ENCODE results near the gene NUMB.
A peak's percentile ranks its signal among the peaks of the same experiment; 100 is the strongest.

Gene NUMB

DNA sequence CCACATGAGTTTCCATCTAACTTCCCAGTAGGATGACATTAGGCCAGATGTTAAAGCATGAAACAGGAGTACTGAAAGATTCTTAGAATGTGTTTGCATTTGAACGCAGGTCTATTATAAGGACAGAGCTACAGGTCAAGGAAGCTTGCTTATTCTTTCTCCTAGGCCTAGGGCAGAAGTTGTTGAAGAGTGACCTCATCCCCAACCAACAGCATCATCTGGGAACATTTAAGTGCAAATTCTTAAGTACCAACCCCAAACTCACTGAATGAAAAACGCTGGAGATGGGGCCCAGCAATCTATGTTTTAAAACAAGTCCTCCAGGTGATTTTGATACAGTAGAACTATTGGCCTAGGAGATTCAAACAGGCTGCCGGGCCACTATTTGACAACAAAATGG is 168.6 kb downstream of the NUMB start:
- DNase-seq = no peak
- TF ChIP-seq GATA1 (IDR thresholded peaks at IDR 0.05; ENCODE audit: low read depth, low read length) (no peak), POLR2A (IDR thresholded peaks at IDR 0.05; ENCODE audit: low read length) (no peak)

DNA sequence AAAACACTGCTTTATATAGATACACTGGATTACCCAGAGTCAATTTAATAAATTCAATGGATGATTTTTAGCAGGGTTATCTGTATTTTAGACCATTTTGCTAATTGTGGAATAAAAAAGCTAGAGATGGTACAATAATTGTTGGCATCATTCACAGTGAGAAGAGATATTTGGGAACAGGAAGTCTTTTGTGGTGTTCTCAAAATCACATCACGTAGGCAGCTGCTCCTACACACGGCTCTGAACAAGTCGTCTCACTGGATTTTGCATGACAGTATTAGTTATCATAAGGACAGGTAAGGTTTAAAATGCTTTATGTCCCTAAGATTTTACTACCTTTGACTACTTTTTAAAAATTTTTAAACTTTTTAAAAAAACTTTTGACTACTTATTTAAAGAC is 169.0 kb downstream of the NUMB start:
- TF ChIP-seq GATA1 (IDR thresholded peaks at IDR 0.05; ENCODE audit: low read depth, low read length) (no peak), POLR2A (IDR thresholded peaks at IDR 0.05; ENCODE audit: low read length) (no peak)
- DNase-seq = no peak

DNA sequence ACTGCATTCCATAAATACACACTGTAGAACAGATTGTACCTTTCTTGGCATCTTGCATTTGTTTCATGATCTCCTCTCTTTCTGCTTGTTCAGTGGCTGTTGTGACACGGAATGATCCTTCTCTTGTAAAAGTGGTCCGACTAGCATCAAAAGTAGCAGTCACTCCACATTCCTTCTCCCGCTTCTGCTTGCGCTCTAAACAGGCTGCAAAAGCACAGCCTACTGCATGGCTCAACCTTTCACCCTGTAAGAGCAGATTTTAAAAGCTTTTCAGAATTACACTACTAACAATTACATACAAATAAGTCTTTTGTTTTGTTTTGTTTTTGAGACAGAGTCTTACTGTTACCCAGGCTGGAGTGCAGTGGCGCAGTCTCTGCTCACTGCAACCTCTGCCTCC is 171.3 kb downstream of the NUMB start:
- no peak for TF ChIP-seq POLR2A (IDR thresholded peaks at IDR 0.05; ENCODE audit: low read length)
- TF ChIP-seq GATA1 (IDR thresholded peaks at IDR 0.05; ENCODE audit: low read depth, low read length) = no peak
- DNase-seq = no peak

DNA sequence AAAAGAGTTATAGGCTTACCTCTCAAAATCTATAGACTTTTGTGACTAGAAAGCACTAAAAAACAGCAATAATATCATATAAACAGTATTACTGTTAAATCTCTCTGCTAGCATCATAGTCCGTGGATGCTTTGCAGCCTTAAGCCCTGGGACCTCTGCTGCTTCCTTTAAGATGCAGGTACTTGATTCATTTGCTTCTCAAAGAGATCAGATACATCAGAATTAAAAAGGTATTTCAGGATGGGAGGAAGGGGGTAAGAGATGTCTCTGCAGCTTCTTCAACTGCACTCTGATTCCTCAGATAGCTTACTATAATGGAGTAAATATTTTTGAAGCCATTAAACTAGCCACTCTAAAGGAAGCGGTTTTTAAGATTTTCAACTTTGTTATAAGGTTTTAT is 171.7 kb downstream of the NUMB start:
- TF ChIP-seq POLR2A (IDR thresholded peaks at IDR 0.05; ENCODE audit: low read length) (no peak), GATA1 (IDR thresholded peaks at IDR 0.05; ENCODE audit: low read depth, low read length) (no peak)
- no peak for DNase-seq

DNA sequence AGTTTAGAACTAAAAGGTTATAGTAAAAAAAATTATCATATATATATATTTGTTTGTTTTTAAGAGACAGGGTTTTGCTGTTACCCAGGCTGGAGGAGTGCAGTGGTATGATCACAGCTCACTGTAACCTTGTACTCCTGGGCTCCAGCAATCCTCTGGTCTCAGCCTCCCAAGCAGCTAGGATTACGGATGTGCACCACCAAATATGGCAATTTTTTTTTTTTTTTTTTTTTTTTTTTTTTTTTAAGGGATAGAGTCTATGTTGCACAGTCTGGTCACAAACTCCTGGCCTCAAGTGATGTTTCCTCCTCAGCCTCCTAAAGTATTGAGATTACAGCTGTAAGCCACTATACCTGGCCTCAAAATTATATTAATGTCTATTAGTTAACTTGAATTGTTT is 172.4 kb downstream of the NUMB start:
- DNase-seq = no peak
- TF ChIP-seq GATA1 (IDR thresholded peaks at IDR 0.05; ENCODE audit: low read depth, low read length) (no peak), POLR2A (IDR thresholded peaks at IDR 0.05; ENCODE audit: low read length) (no peak)

DNA sequence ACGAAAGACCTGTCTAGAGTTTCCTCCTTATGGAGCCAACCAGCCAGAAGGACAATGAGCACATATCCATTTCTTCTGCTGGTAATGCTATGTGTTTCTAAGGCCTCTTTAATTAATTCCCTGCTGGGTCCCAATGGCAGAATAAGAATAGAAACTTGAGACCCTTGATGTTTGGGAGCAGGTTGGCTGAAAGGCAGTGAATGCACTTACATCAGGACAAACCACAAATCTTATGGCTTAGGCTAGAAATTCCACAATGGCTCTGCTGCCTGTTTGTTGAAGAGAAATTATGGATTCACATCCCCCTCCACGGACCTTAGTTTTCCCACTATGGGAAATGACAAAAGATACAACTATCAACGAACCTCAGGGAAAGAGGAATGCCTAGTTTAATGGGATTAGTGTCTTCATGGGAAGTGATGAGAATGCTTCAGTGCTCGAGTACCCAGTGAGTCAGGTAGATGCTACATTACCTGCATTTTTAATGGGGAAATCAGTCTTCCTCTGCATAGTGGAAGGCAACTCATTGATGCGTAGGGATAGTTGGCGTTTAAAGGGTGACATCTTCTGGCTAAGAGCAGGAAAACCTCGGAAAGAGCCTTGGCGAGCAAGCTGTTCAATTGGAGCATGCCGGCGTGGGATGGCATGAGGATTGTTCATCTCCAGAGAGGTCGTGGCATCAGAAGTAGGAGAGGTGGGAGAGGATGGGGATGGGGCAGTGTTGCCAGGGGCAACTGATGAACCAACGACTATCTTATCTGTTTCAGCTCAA is 174.6 kb downstream of the NUMB start:
- DNase-seq = no peak
- TF ChIP-seq POLR2A (IDR thresholded peaks at IDR 0.05; ENCODE audit: low read length) = no peak

DNA sequence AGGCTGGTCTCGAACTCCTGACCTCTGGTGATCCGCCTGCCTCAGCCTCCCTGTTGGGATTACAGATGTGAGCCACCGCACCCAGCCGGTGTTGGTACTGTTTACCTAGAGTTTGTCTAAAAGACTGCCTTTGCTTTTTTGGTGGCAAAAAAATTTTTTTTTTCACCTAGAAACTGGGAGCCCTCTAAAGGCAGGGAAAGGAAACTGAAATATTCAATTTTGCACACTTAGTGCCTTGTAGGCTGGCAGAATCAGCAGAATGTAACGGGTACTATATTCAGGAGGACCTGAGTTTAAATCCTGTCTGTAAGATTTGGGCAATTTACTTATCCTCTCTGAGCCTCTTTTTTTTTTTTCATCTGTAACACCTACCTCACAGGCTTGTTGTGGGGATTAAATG is 177.4 kb downstream of the NUMB start:
- TF ChIP-seq POLR2A (IDR thresholded peaks at IDR 0.05; ENCODE audit: low read length) = no peak
- TF ChIP-seq GATA1 (IDR thresholded peaks at IDR 0.05; ENCODE audit: low read depth, low read length) = no peak
- DNase-seq = no peak

DNA sequence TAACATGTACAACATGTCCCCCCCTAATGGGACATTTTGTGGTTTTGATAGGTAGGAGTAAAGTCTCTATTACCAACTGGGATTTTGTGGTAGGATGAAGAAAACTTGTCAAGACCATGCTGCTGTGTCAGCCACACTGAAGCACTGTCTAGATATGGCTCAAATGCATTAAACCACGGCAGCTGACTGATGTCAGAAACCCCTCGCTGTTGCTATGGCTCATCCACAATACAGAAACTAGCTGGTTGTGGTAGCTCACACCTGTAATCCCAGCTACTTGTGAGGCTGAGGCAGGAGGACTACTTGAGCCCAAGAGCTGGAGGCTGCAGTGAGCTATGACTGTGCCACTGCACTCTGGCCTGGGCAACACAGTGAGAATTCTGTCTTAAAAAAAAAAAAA is 181.0 kb downstream of the NUMB start:
- TF ChIP-seq GATA1 (IDR thresholded peaks at IDR 0.05; ENCODE audit: low read depth, low read length) = no peak
- no peak for TF ChIP-seq POLR2A (IDR thresholded peaks at IDR 0.05; ENCODE audit: low read length)
- DNase-seq = no peak

DNA sequence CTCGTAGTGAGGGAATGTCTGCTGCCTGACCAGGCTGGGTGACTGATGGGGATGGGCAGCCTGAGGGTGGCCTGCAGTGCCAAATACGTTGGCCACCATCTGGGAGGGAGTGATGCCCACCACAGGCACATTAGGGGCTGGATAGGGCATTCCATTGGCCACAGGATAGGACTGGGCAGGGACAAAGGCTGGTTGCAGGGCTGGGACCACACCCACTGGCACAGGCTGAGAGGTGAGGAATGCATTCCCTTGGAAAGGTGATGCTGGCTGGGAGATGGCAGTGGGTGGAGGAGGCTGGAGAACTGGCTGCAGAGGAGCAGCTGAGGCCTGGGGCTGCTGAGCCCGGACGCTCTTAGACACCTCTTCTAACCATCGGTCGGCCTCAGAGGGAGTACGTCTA is 181.5 kb downstream of the NUMB start:
- DNase-seq = no peak
- no peak for TF ChIP-seq POLR2A (IDR thresholded peaks at IDR 0.05; ENCODE audit: low read length)
- no peak for TF ChIP-seq GATA1 (IDR thresholded peaks at IDR 0.05; ENCODE audit: low read depth, low read length)

DNA sequence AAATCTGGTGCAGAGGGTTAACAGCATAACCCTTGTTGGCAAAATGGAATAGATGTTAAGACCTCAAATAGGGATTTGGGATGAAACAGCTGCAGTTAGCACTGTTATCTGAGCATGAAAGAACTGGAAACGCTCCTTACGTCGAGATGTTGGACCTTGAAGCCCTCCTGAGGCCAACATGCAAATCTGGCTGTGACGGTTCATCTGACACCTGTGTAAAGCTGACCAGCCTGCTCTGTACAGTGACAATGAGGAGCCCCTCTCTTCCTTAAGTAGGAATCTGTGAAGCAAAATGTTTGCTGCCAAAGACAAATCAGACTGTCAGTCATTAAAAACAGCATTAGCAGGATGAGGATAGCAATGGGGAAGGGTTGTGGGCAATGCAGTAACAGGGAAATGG is 184.5 kb downstream of the NUMB start:
- no peak for DNase-seq
- no peak for TF ChIP-seq POLR2A (IDR thresholded peaks at IDR 0.05; ENCODE audit: low read length)
- no peak for TF ChIP-seq GATA1 (IDR thresholded peaks at IDR 0.05; ENCODE audit: low read depth, low read length)

DNA sequence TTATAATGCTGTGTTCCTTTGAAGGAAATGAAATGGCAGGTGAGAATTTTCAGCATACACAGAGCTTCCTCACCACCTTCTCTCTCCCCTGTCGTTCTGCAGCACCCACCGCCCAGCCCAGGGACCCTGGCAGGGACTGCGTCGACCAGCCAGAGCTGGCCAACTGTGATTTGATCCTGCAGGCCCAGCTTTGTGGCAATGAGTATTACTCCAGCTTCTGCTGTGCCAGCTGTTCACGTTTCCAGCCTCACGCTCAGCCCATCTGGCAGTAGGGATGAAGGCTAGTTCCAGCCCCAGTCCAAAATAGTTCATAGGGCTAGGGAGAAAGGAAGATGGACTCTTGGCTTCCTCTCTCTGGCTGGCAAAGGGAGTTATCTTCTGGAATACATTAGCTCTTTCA is 186.0 kb downstream of the NUMB start:
- DNase-seq = no peak
- TF ChIP-seq GATA1 (IDR thresholded peaks at IDR 0.05; ENCODE audit: low read depth, low read length) (no peak), POLR2A (IDR thresholded peaks at IDR 0.05; ENCODE audit: low read length) (no peak)

DNA sequence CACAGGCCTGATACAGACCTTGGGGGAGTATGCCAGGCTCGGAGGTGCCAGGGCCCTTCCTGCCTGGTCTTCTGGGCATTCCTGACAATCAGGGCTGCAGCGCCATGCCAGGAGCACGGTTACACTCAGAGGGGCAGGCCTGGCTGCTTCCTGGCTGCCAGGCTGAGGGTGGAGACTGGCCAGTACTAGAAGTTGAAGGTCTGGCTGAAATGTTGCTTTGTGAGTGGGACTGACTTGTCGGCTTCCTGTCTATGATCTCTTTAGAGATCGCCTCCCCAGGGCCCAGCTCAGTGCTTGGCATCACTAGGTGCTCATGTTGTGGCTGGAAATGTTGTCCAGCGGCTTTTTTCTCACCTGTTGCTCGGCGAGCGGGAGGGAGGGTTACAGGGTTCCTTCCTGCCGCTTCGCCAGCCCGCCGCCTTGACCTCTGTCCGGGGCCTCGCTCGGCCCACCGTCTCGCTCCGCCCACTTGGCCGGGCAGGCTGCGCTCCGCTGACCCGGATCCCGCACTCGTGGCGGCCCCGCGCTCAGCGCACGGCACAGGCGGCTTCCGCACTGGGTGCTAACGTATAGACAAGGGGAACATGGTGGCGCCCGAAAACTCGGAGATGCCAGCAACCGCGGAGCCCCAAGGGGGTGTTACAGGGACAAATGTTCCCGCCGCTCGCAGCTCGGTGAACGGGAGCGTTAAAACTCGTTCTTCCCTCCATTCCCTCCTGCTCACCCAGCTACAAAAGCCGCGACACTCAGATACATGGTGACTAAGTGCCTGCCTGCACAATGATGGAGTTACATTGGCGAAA is 188.4 kb downstream of the NUMB start:
- peak; percentile 24 to 26 for DNase-seq
- TF ChIP-seq POLR2A (IDR thresholded peaks at IDR 0.05; ENCODE audit: low read length) (no peak), GATA1 (IDR thresholded peaks at IDR 0.05; ENCODE audit: low read depth, low read length) (no peak)

DNA sequence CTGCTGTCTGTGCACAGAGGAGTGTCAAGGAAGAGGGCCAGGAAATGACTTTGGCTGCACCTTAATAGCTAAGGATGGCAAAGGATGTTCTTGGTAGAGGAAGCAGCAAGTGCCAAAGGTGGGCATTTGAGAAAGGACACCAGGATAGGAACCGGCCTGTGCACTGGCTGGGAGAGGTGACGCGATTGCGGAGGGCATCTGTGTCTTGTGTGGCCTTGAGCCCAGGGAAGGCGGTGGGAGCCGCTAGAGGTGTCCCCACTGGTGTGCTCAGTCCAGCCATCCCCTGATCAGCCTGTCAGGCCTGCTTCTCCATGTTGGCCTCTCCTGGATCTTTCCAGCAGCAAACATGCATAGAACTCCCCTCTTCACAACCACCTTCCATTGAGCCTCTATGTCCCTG is 190.9 kb downstream of the NUMB start:
- TF ChIP-seq POLR2A (IDR thresholded peaks at IDR 0.05; ENCODE audit: low read length) (no peak), GATA1 (IDR thresholded peaks at IDR 0.05; ENCODE audit: low read depth, low read length) (no peak)
- DNase-seq = no peak

DNA sequence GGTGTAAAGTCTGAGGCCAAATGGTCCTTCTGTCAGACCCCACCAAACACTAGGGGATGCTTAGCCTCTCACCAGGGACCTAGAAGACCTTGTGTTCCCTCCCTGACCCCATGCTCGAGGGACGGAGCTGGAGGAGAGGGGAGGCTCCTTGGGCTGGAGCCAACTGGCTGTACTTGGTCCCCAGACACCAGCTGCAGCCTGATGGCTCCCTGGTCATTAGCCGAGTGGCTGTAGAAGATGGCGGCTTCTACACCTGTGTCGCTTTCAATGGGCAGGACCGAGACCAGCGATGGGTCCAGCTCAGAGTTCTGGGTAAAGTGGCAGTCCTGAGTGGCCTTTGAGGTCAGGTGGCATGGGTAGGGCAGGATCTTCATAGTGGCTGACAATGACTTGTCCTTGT is 192.0 kb downstream of the NUMB start:
- DNase-seq = no peak
- TF ChIP-seq POLR2A (IDR thresholded peaks at IDR 0.05; ENCODE audit: low read length) = no peak
- TF ChIP-seq GATA1 (IDR thresholded peaks at IDR 0.05; ENCODE audit: low read depth, low read length) = no peak

DNA sequence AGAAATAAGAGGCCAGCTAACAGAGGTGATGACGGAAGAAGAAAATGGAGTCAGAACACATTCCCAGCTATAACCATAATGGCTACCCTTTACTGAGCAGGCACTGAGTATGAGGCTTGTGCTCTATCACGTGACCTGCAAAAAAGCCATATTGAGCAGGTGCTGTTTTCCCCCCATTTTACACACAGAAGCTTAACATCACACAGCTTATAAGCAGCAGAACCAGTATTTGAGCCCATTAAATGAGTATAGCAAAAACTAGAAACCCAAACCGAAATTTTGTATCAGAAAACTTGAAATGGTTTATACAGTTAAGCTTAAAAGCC is 192.7 kb downstream of the NUMB start:
- TF ChIP-seq POLR2A (IDR thresholded peaks at IDR 0.05; ENCODE audit: low read length) (no peak), GATA1 (IDR thresholded peaks at IDR 0.05; ENCODE audit: low read depth, low read length) (no peak)

More for the DNA sequence above, 192.7 kb downstream of the NUMB start:
- no peak for DNase-seq

Data from erythroblast (primary cell).